ENCODE measurements around the gene STOX1. TPM values are rescaled to one million over a fixed set of nuclear protein-coding genes. Genes with fewer than 3 reads are reported as not detected.

The STOX1 gene
- total RNA-seq, 1 experiment from 2014 or later, result 0.16 TPM

GRCh38 chr10:68848281-68848680 lies 20.9 kb downstream of the STOX1 start:
- intact Hi-C loops (cut with micrococcal nuclease), result no loop called here

GRCh38 chr10:68848806-68849205 lies 21.5 kb downstream of the STOX1 start:
- Mint-ChIP-seq H3K36me3 (ENCODE audit: insufficient read depth, unreplicated experiment) (peaks cover 4% of the 10 kb centered on the region), H3K27me3 (ENCODE audit: insufficient read depth, unreplicated experiment) (no peaks in the 10 kb centered on the region), H3K27ac (ENCODE audit: low read depth, unreplicated experiment) (no peak overlapping the region), H3K4me1 (ENCODE audit: insufficient read depth, unreplicated experiment) (no peaks in the 10 kb centered on the region), H3K9me3 (ENCODE audit: unreplicated experiment) (no peaks in the 10 kb centered on the region), H3K4me3 (ENCODE audit: unreplicated experiment) (no peak overlapping the region)
- ChIA-PET POLR2A (interaction anchor here (0.6 to 0.8 kb wide), 3 partner anchors 8 to 450 kb away, joined by 3 read pairs; no protein-coding TSS in a partner anchor), CTCF (no interaction called here)
- intact Hi-C loops (cut with micrococcal nuclease), result no loop called here
- no TSS peak for BruUV-seq (replicated peaks)
- TF ChIP-seq CTCF (IDR thresholded peaks at IDR 0.05; ENCODE audit: unreplicated experiment), result no peak
- no peak for DNase-seq (ENCODE audit: unreplicated experiment)

More at GRCh38 chr10:68848281-68848680, 20.9 kb downstream of the STOX1 start:
- ChIA-PET POLR2A (interaction anchor here (0.6 kb wide), 1 partner anchor 15 kb away, joined by 3 read pairs; no protein-coding TSS in a partner anchor), CTCF (no interaction called here)
- BruUV-seq (replicated peaks), result no TSS peak
- no peaks in the 10 kb centered on the region for H3K9me3 Mint-ChIP-seq (ENCODE audit: unreplicated experiment)
- H3K4me1 Mint-ChIP-seq (ENCODE audit: insufficient read depth, unreplicated experiment), result no peaks in the 10 kb centered on the region
- TF ChIP-seq CTCF (IDR thresholded peaks at IDR 0.05; ENCODE audit: unreplicated experiment), result no peak
- H3K27ac Mint-ChIP-seq (ENCODE audit: low read depth, unreplicated experiment), result no peak overlapping the region
- H3K4me3 Mint-ChIP-seq (ENCODE audit: unreplicated experiment), result no peak overlapping the region
- H3K27me3 Mint-ChIP-seq (ENCODE audit: insufficient read depth, unreplicated experiment), result no peaks in the 10 kb centered on the region
- peaks cover 4% of the 10 kb centered on the region for H3K36me3 Mint-ChIP-seq (ENCODE audit: insufficient read depth, unreplicated experiment)
- DNase-seq (ENCODE audit: unreplicated experiment), result no peak

- DNase-seq (ENCODE audit: unreplicated experiment), result no peak
- no peak overlapping the region for H3K27ac Mint-ChIP-seq (ENCODE audit: low read depth, unreplicated experiment)
- intact Hi-C loops (cut with micrococcal nuclease), result no loop called here
- no TSS peak for BruUV-seq (replicated peaks)
- ChIA-PET CTCF (no interaction called here), POLR2A (interaction anchor here (0.8 kb wide), 1 partner anchor 44 kb away, joined by 3 read pairs; no protein-coding TSS in a partner anchor)
- H3K9me3 Mint-ChIP-seq (ENCODE audit: unreplicated experiment), result peaks cover 8% of the 10 kb centered on the region
- no peaks in the 10 kb centered on the region for H3K36me3 Mint-ChIP-seq (ENCODE audit: insufficient read depth, unreplicated experiment)
- H3K4me3 Mint-ChIP-seq (ENCODE audit: unreplicated experiment), result no peak overlapping the region
- TF ChIP-seq CTCF (IDR thresholded peaks at IDR 0.05; ENCODE audit: unreplicated experiment), result no peak
- H3K4me1 Mint-ChIP-seq (ENCODE audit: insufficient read depth, unreplicated experiment), result no peaks in the 10 kb centered on the region
- no peaks in the 10 kb centered on the region for H3K27me3 Mint-ChIP-seq (ENCODE audit: insufficient read depth, unreplicated experiment)
Observed at GRCh38 chr10:68856352-68856751, 29.0 kb downstream of the STOX1 start.

GRCh38 chr10:68857005-68857404 lies 29.7 kb downstream of the STOX1 start:
- Mint-ChIP-seq H3K36me3 (ENCODE audit: insufficient read depth, unreplicated experiment) (no peaks in the 10 kb centered on the region), H3K9me3 (ENCODE audit: unreplicated experiment) (peaks cover 8% of the 10 kb centered on the region), H3K4me3 (ENCODE audit: unreplicated experiment) (no peak overlapping the region), H3K27me3 (ENCODE audit: insufficient read depth, unreplicated experiment) (no peaks in the 10 kb centered on the region), H3K27ac (ENCODE audit: low read depth, unreplicated experiment) (no peak overlapping the region), H3K4me1 (ENCODE audit: insufficient read depth, unreplicated experiment) (no peaks in the 10 kb centered on the region)
- intact Hi-C loops (cut with micrococcal nuclease), result no loop called here
- CTCF ChIA-PET, result no interaction called here
- BruUV-seq (replicated peaks), result no TSS peak
- DNase-seq (ENCODE audit: unreplicated experiment), result no peak
- POLR2A ChIA-PET, result no interaction called here
- TF ChIP-seq CTCF (IDR thresholded peaks at IDR 0.05; ENCODE audit: unreplicated experiment), result no peak

Data from MCF 10A (cell line).